GM12875 (cell line): Measurements from ENCODE around the gene OTOA.
"Not testable (repeated sequence)": the region's sequence is repeated elsewhere in the genome, so short reads cannot be mapped to it uniquely, and the experiment has no call there.

Experiments
- H3K4me3 ChIP-seq: one replicate; pipeline ENCODE4 v1.5.1; 2011; ENCODE audit warnings: low read depth, low read length, control low read depth
- TF ChIP-seq, protein P1 (sequence below): IDR thresholded peaks from 2 replicates; pipeline ENCODE4 v1.5.1; 2011; ENCODE audit warnings: low read depth, mild to moderate bottlenecking, control low read depth, inconsistent platforms, low read length, moderate library complexity, borderline replicate concordance; ENCODE audit not compliant: insufficient read depth

Gene OTOA

DNA sequence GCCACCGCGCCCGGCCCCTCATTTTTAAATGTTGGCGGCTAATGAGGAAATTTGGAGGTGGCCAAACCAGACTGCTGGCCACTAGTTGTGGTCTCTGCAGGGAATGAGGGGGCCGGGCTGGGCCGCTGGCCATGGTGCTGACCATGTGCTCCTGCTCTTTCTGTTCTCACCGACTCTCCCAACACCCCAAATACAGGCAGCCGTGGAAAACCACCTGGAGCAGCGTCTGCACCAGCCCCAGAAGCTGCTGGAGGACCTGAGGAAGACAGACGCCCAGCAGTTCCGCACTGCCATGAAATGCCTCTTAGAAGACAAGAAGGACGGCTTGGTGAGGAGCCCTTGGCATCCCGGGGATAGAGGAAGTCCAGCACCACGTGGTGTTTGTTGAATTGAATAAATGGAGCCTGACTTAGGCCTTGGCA is 21.3 kb downstream of the OTOA start:
- H3K4me3 ChIP-seq = no peak overlapping the region
- TF ChIP-seq, protein P1, sequence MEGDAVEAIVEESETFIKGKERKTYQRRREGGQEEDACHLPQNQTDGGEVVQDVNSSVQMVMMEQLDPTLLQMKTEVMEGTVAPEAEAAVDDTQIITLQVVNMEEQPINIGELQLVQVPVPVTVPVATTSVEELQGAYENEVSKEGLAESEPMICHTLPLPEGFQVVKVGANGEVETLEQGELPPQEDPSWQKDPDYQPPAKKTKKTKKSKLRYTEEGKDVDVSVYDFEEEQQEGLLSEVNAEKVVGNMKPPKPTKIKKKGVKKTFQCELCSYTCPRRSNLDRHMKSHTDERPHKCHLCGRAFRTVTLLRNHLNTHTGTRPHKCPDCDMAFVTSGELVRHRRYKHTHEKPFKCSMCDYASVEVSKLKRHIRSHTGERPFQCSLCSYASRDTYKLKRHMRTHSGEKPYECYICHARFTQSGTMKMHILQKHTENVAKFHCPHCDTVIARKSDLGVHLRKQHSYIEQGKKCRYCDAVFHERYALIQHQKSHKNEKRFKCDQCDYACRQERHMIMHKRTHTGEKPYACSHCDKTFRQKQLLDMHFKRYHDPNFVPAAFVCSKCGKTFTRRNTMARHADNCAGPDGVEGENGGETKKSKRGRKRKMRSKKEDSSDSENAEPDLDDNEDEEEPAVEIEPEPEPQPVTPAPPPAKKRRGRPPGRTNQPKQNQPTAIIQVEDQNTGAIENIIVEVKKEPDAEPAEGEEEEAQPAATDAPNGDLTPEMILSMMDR = no peak

DNA sequence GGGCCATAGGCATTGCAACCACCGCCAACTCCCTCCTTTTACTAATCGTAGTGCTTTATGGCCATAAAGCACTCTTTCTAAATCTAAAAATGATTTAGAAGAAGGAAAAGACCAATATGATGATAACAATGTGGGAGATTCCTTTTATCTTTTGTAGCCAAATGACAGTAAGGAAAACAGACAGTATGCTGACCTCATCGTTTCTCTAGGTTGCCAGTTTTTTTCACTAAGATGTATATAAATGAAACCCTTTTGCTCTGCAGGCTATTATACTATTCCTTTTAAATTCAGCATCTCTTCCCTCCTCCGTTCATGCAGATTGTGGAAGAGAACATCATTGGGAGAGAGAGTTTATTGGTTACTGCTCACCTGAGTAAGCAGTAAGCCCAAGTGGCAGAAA is 25.3 kb downstream of the OTOA start:
- TF ChIP-seq, protein P1 = no peak
- no peak overlapping the region for H3K4me3 ChIP-seq

DNA sequence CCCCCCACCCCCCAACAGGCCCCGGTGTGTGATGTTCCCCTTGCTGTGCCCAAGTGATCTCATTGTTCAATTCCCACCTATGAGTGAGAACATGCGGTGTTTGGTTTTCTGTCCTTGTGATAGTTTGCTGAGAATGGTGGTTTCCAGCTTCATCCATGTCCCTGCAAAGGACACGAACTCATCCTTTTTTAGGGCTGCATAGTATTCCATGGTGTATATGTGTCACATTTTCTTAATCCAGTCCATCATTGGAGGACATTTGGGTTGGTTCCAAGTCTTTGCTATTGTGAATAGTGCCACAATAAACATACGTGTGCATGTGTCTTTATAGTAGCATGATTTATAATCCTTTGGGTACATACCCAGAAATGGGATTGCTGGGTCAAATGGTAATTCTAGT is 27.2 kb downstream of the OTOA start:
- not testable (repeated sequence) for H3K4me3 ChIP-seq

DNA sequence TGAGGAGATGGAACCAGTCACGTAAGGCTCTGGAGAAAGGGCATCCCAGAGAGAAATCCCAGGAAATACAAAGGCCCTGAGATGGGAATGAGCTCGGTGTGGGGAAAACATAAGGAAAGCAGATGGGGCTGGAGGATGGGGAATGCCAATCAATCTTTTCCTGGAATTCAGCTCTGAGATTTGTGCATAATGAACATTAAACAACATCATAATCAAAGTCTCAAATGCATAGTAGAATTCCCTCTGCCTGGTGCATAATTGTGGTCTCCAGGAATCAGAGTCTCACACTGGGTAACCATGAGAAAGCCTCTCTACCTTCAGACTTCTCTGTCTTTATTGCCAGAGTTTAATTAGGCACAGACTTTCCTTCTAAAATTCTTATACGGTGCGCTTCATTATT is 30.8 kb downstream of the OTOA start:
- no peak overlapping the region for H3K4me3 ChIP-seq
- TF ChIP-seq, protein P1 = no peak

DNA sequence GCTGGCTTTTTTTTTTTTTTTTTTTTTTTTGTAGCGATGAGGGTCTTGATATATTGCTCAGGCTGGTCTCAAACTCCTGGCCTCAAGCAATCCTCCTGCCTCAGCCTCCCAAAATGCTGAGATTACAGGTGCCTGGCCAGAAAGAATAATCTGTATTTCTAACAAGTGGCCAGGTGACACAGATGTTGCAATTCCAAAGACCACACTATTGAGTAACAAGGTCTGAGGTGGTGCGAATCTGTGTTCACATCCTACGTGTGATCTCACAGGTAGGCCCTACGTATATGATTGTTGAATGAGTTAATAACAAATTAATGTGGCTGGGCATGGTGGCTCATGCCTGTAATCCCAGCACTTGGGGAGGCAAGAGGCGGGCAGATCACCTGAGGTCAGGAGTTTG is 33.3 kb downstream of the OTOA start:
- no peak overlapping the region for H3K4me3 ChIP-seq
- TF ChIP-seq, protein P1 = no peak

DNA sequence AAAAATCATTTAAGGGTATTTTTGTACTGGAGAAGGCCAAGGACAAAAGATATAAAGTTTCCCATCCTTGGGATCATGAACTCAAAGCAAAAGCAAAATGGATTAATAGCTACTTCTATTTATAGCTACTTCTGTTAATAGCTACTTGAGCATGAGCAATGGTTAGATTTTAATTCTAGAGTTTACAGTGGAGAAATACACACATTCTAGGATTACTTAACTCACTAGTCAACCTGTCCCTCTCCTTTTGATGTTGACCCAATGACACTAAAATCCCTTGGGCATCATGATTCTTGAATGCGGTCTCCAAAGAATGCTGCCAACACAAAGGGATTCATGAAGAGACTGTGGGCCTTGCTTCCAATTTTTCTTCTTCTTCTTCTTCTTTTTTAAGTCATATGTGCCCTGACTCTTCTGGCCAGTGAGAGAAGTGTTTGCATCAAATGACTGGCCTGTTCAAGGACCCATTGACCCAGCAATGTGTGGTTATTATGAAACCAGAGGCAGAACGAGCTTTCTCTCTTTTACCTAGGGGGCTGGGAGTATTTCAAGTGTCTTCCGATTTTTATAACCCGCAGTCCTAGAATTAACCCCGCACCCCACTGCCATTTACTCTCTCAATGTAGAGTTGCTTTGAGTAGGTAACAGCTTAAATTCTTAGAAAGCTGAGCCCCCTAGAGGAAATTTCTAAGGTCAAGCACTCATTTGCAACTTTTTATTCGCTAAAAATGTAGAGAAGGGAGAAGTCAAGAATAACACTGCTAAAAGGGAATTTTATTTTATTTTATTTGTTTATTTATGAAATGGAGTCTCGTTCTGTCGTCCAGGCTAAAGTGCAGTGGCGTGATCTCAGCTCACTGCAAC is 34.6 kb downstream of the OTOA start:
- TF ChIP-seq, protein P1 = no peak

DNA sequence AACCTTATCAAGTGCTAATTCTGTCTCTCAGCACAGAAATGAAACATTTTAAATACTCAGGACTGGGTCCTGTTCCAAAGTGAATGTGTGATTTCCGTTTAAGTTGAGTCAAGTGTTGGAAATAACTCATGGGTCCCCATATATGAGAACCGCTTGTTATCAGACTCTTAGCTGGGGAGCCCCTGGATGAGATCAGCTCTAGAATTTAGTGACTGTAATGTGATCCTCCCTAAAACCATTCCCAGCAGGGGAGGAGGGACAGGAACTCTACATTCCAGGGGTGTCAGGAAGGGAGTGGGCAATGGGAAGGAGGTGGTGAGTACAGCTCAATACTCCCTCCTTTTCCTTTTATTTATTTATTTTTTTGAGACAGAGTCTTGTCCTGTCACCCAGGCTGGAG is 37.5 kb downstream of the OTOA start:
- no peak overlapping the region for H3K4me3 ChIP-seq
- TF ChIP-seq, protein P1 = no peak

More for the DNA sequence above, 34.6 kb downstream of the OTOA start:
- no peak overlapping the region for H3K4me3 ChIP-seq
